Measurements from ENCODE around the gene GJA4.
A peak's percentile ranks its signal among the peaks of the same experiment; 100 is the strongest.
"Not testable (repeated sequence)": the region's sequence is repeated elsewhere in the genome, so short reads cannot be mapped to it uniquely, and the experiment has no call there.

Gene GJA4

GRCh38 chr1:34770891-34771504 is 21.8 kb upstream of the GJA4 start:
- DNase-seq (ENCODE audit: low read depth in 2 of 2) = no peak

- no peak for DNase-seq (ENCODE audit: low read depth in 2 of 2)
Measured at GRCh38 chr1:34771573-34772371, 21.0 kb upstream of the GJA4 start.

- not testable (repeated sequence) for DNase-seq (ENCODE audit: low read depth in 2 of 2)
Measured at GRCh38 chr1:34773114-34773513, 19.7 kb upstream of the GJA4 start.

GRCh38 chr1:34774957-34775356 is 17.8 kb upstream of the GJA4 start:
- DNase-seq (ENCODE audit: low read depth in 2 of 2) = no peak

GRCh38 chr1:34776911-34777310 is 15.9 kb upstream of the GJA4 start:
- no peak for DNase-seq (ENCODE audit: low read depth in 2 of 2)

GRCh38 chr1:34777519-34778321 is 15.1 kb upstream of the GJA4 start:
- DNase-seq (ENCODE audit: low read depth in 2 of 2) = no peak

- no peak for DNase-seq (ENCODE audit: low read depth in 2 of 2)
Measured at GRCh38 chr1:34778381-34778780, 14.4 kb upstream of the GJA4 start.

- no peak for DNase-seq (ENCODE audit: low read depth in 2 of 2)
Measured at GRCh38 chr1:34779005-34779404, 13.8 kb upstream of the GJA4 start.

- DNase-seq (ENCODE audit: low read depth in 2 of 2) = no peak
Measured at GRCh38 chr1:34779526-34779925, 13.3 kb upstream of the GJA4 start.

GRCh38 chr1:34779962-34780361 is 12.8 kb upstream of the GJA4 start:
- no peak for DNase-seq (ENCODE audit: low read depth in 2 of 2)

GRCh38 chr1:34780528-34780927 is 12.3 kb upstream of the GJA4 start:
- no peak for DNase-seq (ENCODE audit: low read depth in 2 of 2)

- DNase-seq (ENCODE audit: low read depth in 2 of 2) = no peak
Measured at GRCh38 chr1:34781071-34781843, 11.5 kb upstream of the GJA4 start, which contains the start of gene GJB3. Gene GJB3 (plus strand): TSS chr1:34781214. CDS start chr1:34784763, 3,549 bp downstream.

GRCh38 chr1:34781844-34782391 is 10.9 kb upstream of the GJA4 start:
- DNase-seq (ENCODE audit: low read depth in 2 of 2) = no peak

- no peak for DNase-seq (ENCODE audit: low read depth in 2 of 2)
Measured at GRCh38 chr1:34784751-34785221, 8.0 kb upstream of the GJA4 start.

GRCh38 chr1:34785231-34785874 is 7.4 kb upstream of the GJA4 start:
- no peak for DNase-seq (ENCODE audit: low read depth in 2 of 2)

- DNase-seq (ENCODE audit: low read depth in 2 of 2) = no peak
Measured at GRCh38 chr1:34785875-34786470, 6.8 kb upstream of the GJA4 start.

GRCh38 chr1:34786521-34787325 is 6.1 kb upstream of the GJA4 start:
- DNase-seq (ENCODE audit: low read depth in 2 of 2) = peak; percentile 35 to 58

- no peak for DNase-seq (ENCODE audit: low read depth in 2 of 2)
Measured at GRCh38 chr1:34787461-34788420, 5.1 kb upstream of the GJA4 start.
